DOHH2 (cell line): ENCODE measurements around the gene SAFB.

Experiments
- H3F3A ChIP-seq: fragments of 200-600 bp; sonication (generic), shearing (Covaris generic); 2 replicates; pipeline ENCODE4 v1.6.0; 2016; ENCODE audit warnings: antibody characterized with exemption, mild to moderate bottlenecking; ENCODE audit not compliant: control insufficient read depth, insufficient read depth
- H3K27ac ChIP-seq: fragments of 200-600 bp; sonication (generic); 2 replicates; pipeline ENCODE4 v1.5.1; 2014; ENCODE audit warnings: low read depth, mild to moderate bottlenecking, low read length, moderate library complexity
- H3K27me3 ChIP-seq: fragments of 200-600 bp; sonication (generic); 2 replicates; pipeline ENCODE4 v1.6.1; 2014; ENCODE audit warnings: mild to moderate bottlenecking, low read length, mixed read lengths; ENCODE audit not compliant: control insufficient read depth
- H3K36me3 ChIP-seq: fragments of 200-600 bp; sonication (generic); 2 replicates; pipeline ENCODE4 v1.6.1; 2014; ENCODE audit warnings: mild to moderate bottlenecking, low read length, moderate library complexity, mixed read lengths; ENCODE audit not compliant: control insufficient read depth
- H3K4me1 ChIP-seq: fragments of 200-600 bp; sonication (generic); 2 replicates; pipeline ENCODE4 v1.6.1; 2014; ENCODE audit warnings: mild to moderate bottlenecking, low read length, mixed read lengths; ENCODE audit not compliant: control insufficient read depth
- H3K4me2 ChIP-seq: fragments of 200-600 bp; sonication (generic); 2 replicates; pipeline ENCODE4 v1.6.0; 2014; ENCODE audit warnings: mild to moderate bottlenecking, low read length, moderate library complexity
- H3K4me3 ChIP-seq: fragments of 200-600 bp; sonication (generic); 2 replicates; pipeline ENCODE4 v1.5.1; 2014; ENCODE audit warnings: mild to moderate bottlenecking, low read length, mixed read lengths
- H3K79me2 ChIP-seq: fragments of 200-600 bp; sonication (generic); 2 replicates; pipeline ENCODE4 v1.6.1; 2014; ENCODE audit warnings: mild to moderate bottlenecking, low read length, mixed read lengths; ENCODE audit not compliant: control insufficient read depth
- H3K9me2 ChIP-seq: fragments of 200-600 bp; sonication (generic); replicated peaks from 2 replicates; pipeline ENCODE4 v1.6.1; 2014; ENCODE audit warnings: mild to moderate bottlenecking, low read length, mixed read lengths; ENCODE audit not compliant: control insufficient read depth
- H3K9me3 ChIP-seq: fragments of 200-600 bp; sonication (generic); 2 replicates; pipeline ENCODE4 v1.6.1; 2014; ENCODE audit warnings: antibody characterized with exemption, low read length, mixed read lengths; ENCODE audit not compliant: control insufficient read depth, insufficient read depth
- H4K20me1 ChIP-seq: fragments of 200-600 bp; sonication (generic); 2 replicates; pipeline ENCODE4 v1.6.0; 2014; ENCODE audit warnings: low read depth, mild to moderate bottlenecking, antibody characterized with exemption, low read length, moderate library complexity; ENCODE audit not compliant: control insufficient read depth, insufficient read depth
- CTCF ChIP-seq: fragments of 200-600 bp; sonication (generic); IDR thresholded peaks from one replicate; pipeline ENCODE4 v1.5.1; 2014; ENCODE audit warnings: antibody characterized with exemption, mild to moderate bottlenecking, low read depth, low read length; ENCODE audit not compliant: poor library complexity, severe bottlenecking
- EZH2phosphoT487 ChIP-seq: fragments of 200-600 bp; sonication (generic); IDR thresholded peaks from 2 replicates; pipeline ENCODE4 v1.6.1; 2017; ENCODE audit warnings: borderline replicate concordance, mild to moderate bottlenecking, antibody characterized with exemption, low read length, moderate library complexity, mixed read lengths

SAFB gene

GRCh38 chr19:5661483-5661882 is 38.6 kb downstream of the SAFB start:
- Histone ChIP-seq H3K36me3 (peaks cover 89% of the 10 kb centered on the region), H4K20me1 (0 out of 2 replicates have a peak, but pooled peaks cover 8% of the 10 kb centered on the region), H3K4me1 (no peaks in the 10 kb centered on the region), H3K27ac (no peak overlapping the region), H3K79me2 (peaks cover 2% of the 10 kb centered on the region; the same call in 1 of the 2 replicates), H3K4me2 (no peak overlapping the region), H3K4me3 (no peak overlapping the region), H3K9me2 (no peaks in the 10 kb centered on the region), H3F3A (no peaks in the 10 kb centered on the region), H3K9me3 (no peaks in the 10 kb centered on the region), H3K27me3 (no peaks in the 10 kb centered on the region)
- TF ChIP-seq CTCF (no peak), EZH2phosphoT487 (no peak)

GRCh38 chr19:5663904-5664303 is 41.0 kb downstream of the SAFB start:
- no peak for TF ChIP-seq CTCF
- TF ChIP-seq EZH2phosphoT487, result no peak
- Histone ChIP-seq H3K27me3 (no peaks in the 10 kb centered on the region), H3F3A (no peaks in the 10 kb centered on the region), H3K9me2 (no peaks in the 10 kb centered on the region), H3K36me3 (peaks cover 94% of the 10 kb centered on the region), H3K27ac (no peak overlapping the region), H3K4me1 (no peaks in the 10 kb centered on the region), H3K79me2 (peaks cover 2% of the 10 kb centered on the region; the same call in 1 of the 2 replicates), H3K4me2 (no peak overlapping the region), H3K4me3 (no peak overlapping the region), H3K9me3 (no peaks in the 10 kb centered on the region), H4K20me1 (0 out of 2 replicates have a peak, but pooled peaks cover 8% of the 10 kb centered on the region)

- no peak overlapping the region for H3K4me3 ChIP-seq
- H3K9me2 ChIP-seq, result no peaks in the 10 kb centered on the region
- H3K36me3 ChIP-seq, result peaks cover 94% of the 10 kb centered on the region
- peaks cover 2% of the 10 kb centered on the region; the same call in 1 of the 2 replicates for H3K79me2 ChIP-seq
- no peaks in the 10 kb centered on the region for H3F3A ChIP-seq
- no peak overlapping the region for H3K4me2 ChIP-seq
- H4K20me1 ChIP-seq, result 0 out of 2 replicates have a peak, but pooled peaks cover 8% of the 10 kb centered on the region
- H3K4me1 ChIP-seq, result no peaks in the 10 kb centered on the region
- H3K27ac ChIP-seq, result no peak overlapping the region
- H3K27me3 ChIP-seq, result no peaks in the 10 kb centered on the region
- no peak for TF ChIP-seq CTCF
- no peak for TF ChIP-seq EZH2phosphoT487
- H3K9me3 ChIP-seq, result no peaks in the 10 kb centered on the region
Measured at GRCh38 chr19:5664515-5664914, 41.6 kb downstream of the SAFB start.
